Spleen (tissue), 7 donors: ENCODE results near the gene RASSF6.

Experiments used
- POLR2A ChIP-seq, 3 donors: fragments of 450-650 bp; IDR thresholded peaks; one replicate each; pipeline ENCODE4 v1.5.1; 2017; ENCODE audit warnings: antibody characterized with exemption in 3 of 3, mild to moderate bottlenecking in 1 of 3
- POLR2AphosphoS5 ChIP-seq, 3 donors: sonication (generic); formaldehyde crosslinking; IDR thresholded peaks; one replicate each; pipeline ENCODE4 v1.5.1; 2017; ENCODE audit warnings: antibody characterized with exemption in 3 of 3
- TF ChIP-seq, protein P1 (sequence below), 11 experiments: fragments of 200-600 bp in 7 of 11; fragments of 450-650 bp in 4 of 11; sonication (generic) in 4 of 11; IDR thresholded peaks in 8 of 11; conservative IDR thresholded peaks in 3 of 11; 1 replicate in 7 of 11; 2 replicates in 4 of 11; pipeline versions ENCODE4 v1.4.0 to v1.8.0; 2016 to 2021; ENCODE audit warnings: antibody characterized with exemption in 11 of 11, inconsistent platforms in 4 of 11, mild to moderate bottlenecking in 1 of 11
- donor health status: DM: no; HTN: no; CAD: no; lungs with moderate emphysema.
- donor health status: DM: no; HTN: no; CAD: no.
- donor health status: DM: no; HTN: no; CAD: no.

DNA sequence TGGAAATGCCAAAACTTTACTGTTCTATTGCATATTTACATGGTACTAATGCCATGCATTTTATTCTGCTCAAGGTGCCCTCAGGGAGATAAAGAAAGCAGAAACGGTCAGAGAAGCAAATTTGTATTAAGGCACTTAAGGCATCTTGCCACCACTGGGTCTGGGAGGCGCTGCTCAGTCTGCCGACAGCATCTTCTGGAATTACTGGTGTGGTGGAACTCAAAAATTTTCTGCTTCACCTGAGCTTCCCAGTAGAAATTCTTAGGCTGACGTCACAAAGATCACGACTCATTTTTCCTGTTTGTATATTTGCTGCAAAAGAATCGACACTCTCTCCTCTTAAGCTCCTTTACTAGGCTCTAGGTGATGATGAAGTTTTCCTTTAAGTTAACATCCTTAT lies 3.0 kb downstream of the RASSF6 start:
- TF ChIP-seq, protein P1, sequence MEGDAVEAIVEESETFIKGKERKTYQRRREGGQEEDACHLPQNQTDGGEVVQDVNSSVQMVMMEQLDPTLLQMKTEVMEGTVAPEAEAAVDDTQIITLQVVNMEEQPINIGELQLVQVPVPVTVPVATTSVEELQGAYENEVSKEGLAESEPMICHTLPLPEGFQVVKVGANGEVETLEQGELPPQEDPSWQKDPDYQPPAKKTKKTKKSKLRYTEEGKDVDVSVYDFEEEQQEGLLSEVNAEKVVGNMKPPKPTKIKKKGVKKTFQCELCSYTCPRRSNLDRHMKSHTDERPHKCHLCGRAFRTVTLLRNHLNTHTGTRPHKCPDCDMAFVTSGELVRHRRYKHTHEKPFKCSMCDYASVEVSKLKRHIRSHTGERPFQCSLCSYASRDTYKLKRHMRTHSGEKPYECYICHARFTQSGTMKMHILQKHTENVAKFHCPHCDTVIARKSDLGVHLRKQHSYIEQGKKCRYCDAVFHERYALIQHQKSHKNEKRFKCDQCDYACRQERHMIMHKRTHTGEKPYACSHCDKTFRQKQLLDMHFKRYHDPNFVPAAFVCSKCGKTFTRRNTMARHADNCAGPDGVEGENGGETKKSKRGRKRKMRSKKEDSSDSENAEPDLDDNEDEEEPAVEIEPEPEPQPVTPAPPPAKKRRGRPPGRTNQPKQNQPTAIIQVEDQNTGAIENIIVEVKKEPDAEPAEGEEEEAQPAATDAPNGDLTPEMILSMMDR (IDR thresholded peaks at IDR 0.05 in 8 of 11, conservative IDR thresholded peaks at IDR 0.05 in 3 of 11) = no peak
- TF ChIP-seq POLR2A (IDR thresholded peaks at IDR 0.05) = no peak
- no peak for TF ChIP-seq POLR2AphosphoS5 (IDR thresholded peaks at IDR 0.05)
